ENCODE data around the gene ROR2. TPM values are rescaled to one million over a fixed set of nuclear protein-coding genes. Genes with fewer than 3 reads are reported as not detected.

ROR2 gene
- total and polyA plus RNA-seq, 2 experiments from 2014 or later = 8.1 to 18.8 TPM

DNA sequence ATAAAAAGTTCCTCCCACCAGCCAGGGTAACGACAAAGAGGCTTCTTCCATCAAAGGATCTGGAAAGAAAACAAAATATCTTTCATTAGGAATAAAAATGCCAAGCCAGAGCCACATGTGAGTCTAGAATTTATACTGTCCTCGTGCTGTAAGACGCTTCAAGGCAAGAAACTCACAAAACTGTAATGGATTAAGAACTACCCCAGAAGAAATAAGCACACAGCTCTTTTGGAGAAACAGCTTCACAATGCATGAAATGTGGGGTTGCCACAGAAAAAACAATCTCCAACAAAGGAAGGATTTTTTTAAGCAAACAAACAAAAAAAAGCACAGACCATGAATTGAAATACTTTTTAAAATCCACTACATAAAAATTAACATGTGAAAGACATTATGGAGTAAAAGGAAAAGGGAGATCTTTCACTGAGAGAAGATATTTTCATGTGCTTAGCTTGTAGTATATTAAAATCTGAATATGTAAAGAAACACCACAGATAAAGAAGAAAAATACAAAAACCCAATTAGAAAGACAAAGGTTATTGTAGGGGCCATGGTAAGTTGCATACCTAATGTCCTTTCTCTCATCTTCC lies 385.9 kb downstream of the ROR2 start:
- Histone ChIP-seq H3K27ac (ENCODE audit: low read depth) (0 out of 2 replicates have a peak overlapping the region, but pooled peaks have one; percentile 8), H3K4me1 (ENCODE audit: insufficient read depth) (peaks cover 33% of the 10 kb centered on the region), H3K4me2 (peak overlapping the region; percentile 65; the same call in 1 of the 2 replicates), H3K4me3 (peak overlapping the region; percentile 1; the same call in 1 of the 2 replicates), H3K9me2 (ENCODE audit: insufficient read depth) (peaks cover 4% of the 10 kb centered on the region; the same call in 1 of the 2 replicates), H4K20me1 (replicated peaks; ENCODE audit: insufficient read depth) (no peaks in the 10 kb centered on the region), H3F3A (replicated peaks; ENCODE audit: low read depth) (no peaks in the 10 kb centered on the region), H3K27me3 (ENCODE audit: insufficient read depth) (no peaks in the 10 kb centered on the region), H2AFZ (peak overlapping the region; percentile 0; the same call in 1 of the 2 replicates), H3K36me3 (ENCODE audit: insufficient read depth) (no peaks in the 10 kb centered on the region), H3K79me2 (replicated peaks; ENCODE audit: insufficient read depth) (no peaks in the 10 kb centered on the region)
- DNase-seq (ENCODE audit: low spot score) = no peak
- peak; percentile 27; the same call in 2 of the 3 replicates for ATAC-seq
- peaks cover 15% of the 10 kb centered on the region for H3K27me3 Mint-ChIP-seq (ENCODE audit: insufficient read depth, low read depth, poor library complexity)
- peaks cover 30% of the 10 kb centered on the region for H3K4me1 Mint-ChIP-seq
- H3K27ac Mint-ChIP-seq = no peak overlapping the region; the same call in 1 of the 2 replicates
- H3K36me3 Mint-ChIP-seq (ENCODE audit: low read depth) = no peaks in the 10 kb centered on the region
- peaks cover 6% of the 10 kb centered on the region; the same call in 2 of the 3 replicates for H3K9me3 Mint-ChIP-seq
- TF ChIP-seq JUNB (IDR thresholded peaks at IDR 0.05; ENCODE audit: unreplicated experiment) (no peak), NANOG (IDR thresholded peaks at IDR 0.05; ENCODE audit: borderline replicate concordance) (no peak), EZH2phosphoT487 (IDR thresholded peaks at IDR 0.05; ENCODE audit: unreplicated experiment) (no peak)
- TF ChIP-seq, protein P1, sequence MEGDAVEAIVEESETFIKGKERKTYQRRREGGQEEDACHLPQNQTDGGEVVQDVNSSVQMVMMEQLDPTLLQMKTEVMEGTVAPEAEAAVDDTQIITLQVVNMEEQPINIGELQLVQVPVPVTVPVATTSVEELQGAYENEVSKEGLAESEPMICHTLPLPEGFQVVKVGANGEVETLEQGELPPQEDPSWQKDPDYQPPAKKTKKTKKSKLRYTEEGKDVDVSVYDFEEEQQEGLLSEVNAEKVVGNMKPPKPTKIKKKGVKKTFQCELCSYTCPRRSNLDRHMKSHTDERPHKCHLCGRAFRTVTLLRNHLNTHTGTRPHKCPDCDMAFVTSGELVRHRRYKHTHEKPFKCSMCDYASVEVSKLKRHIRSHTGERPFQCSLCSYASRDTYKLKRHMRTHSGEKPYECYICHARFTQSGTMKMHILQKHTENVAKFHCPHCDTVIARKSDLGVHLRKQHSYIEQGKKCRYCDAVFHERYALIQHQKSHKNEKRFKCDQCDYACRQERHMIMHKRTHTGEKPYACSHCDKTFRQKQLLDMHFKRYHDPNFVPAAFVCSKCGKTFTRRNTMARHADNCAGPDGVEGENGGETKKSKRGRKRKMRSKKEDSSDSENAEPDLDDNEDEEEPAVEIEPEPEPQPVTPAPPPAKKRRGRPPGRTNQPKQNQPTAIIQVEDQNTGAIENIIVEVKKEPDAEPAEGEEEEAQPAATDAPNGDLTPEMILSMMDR (conservative IDR thresholded peaks at IDR 0.05; ENCODE audit: low read depth in 2 of 2) = no peak
- H3K4me3 Mint-ChIP-seq = no peak overlapping the region; the same call in 2 of the 3 replicates

DNA sequence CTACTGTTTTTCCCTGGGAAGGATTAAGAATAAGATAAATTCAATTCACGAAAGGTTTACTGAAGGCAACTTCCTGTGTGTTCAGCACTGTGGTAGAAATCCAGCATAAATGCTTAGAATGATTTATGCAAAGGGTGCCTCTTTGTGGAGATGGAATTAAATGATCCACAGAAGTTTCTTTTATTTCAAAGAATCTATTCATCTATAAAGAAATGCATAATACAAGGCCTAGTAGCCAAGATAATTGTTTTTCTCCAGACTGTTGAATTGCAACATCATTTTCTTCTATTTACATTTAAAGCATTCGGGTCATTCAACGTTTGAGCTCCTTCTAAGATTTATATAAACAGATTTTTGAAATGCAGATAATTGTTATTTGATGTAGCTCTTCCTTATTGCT lies 387.6 kb downstream of the ROR2 start:
- 0 out of 2 replicates have a peak overlapping the region, but pooled peaks have one; percentile 17 for H3K4me2 ChIP-seq
- no peak for TF ChIP-seq EZH2 (IDR thresholded peaks at IDR 0.05; ENCODE audit: low read depth, unreplicated experiment)
- TF ChIP-seq ZNF114 (CRISPR knock-in tag; IDR thresholded peaks at IDR 0.05) = no peak
- no peak for TF ChIP-seq NANOG (IDR thresholded peaks at IDR 0.05; ENCODE audit: borderline replicate concordance)
- TF ChIP-seq, protein P2, sequence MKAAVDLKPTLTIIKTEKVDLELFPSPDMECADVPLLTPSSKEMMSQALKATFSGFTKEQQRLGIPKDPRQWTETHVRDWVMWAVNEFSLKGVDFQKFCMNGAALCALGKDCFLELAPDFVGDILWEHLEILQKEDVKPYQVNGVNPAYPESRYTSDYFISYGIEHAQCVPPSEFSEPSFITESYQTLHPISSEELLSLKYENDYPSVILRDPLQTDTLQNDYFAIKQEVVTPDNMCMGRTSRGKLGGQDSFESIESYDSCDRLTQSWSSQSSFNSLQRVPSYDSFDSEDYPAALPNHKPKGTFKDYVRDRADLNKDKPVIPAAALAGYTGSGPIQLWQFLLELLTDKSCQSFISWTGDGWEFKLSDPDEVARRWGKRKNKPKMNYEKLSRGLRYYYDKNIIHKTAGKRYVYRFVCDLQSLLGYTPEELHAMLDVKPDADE (IDR thresholded peaks at IDR 0.05) = no peak
- no peak for TF ChIP-seq ZNF331 (CRISPR knock-in tag; IDR thresholded peaks at IDR 0.05; ENCODE audit: low read depth)
- TF ChIP-seq, protein P1 (conservative IDR thresholded peaks at IDR 0.05; ENCODE audit: low read depth in 2 of 2) = no peak
- TF ChIP-seq, protein P3, sequence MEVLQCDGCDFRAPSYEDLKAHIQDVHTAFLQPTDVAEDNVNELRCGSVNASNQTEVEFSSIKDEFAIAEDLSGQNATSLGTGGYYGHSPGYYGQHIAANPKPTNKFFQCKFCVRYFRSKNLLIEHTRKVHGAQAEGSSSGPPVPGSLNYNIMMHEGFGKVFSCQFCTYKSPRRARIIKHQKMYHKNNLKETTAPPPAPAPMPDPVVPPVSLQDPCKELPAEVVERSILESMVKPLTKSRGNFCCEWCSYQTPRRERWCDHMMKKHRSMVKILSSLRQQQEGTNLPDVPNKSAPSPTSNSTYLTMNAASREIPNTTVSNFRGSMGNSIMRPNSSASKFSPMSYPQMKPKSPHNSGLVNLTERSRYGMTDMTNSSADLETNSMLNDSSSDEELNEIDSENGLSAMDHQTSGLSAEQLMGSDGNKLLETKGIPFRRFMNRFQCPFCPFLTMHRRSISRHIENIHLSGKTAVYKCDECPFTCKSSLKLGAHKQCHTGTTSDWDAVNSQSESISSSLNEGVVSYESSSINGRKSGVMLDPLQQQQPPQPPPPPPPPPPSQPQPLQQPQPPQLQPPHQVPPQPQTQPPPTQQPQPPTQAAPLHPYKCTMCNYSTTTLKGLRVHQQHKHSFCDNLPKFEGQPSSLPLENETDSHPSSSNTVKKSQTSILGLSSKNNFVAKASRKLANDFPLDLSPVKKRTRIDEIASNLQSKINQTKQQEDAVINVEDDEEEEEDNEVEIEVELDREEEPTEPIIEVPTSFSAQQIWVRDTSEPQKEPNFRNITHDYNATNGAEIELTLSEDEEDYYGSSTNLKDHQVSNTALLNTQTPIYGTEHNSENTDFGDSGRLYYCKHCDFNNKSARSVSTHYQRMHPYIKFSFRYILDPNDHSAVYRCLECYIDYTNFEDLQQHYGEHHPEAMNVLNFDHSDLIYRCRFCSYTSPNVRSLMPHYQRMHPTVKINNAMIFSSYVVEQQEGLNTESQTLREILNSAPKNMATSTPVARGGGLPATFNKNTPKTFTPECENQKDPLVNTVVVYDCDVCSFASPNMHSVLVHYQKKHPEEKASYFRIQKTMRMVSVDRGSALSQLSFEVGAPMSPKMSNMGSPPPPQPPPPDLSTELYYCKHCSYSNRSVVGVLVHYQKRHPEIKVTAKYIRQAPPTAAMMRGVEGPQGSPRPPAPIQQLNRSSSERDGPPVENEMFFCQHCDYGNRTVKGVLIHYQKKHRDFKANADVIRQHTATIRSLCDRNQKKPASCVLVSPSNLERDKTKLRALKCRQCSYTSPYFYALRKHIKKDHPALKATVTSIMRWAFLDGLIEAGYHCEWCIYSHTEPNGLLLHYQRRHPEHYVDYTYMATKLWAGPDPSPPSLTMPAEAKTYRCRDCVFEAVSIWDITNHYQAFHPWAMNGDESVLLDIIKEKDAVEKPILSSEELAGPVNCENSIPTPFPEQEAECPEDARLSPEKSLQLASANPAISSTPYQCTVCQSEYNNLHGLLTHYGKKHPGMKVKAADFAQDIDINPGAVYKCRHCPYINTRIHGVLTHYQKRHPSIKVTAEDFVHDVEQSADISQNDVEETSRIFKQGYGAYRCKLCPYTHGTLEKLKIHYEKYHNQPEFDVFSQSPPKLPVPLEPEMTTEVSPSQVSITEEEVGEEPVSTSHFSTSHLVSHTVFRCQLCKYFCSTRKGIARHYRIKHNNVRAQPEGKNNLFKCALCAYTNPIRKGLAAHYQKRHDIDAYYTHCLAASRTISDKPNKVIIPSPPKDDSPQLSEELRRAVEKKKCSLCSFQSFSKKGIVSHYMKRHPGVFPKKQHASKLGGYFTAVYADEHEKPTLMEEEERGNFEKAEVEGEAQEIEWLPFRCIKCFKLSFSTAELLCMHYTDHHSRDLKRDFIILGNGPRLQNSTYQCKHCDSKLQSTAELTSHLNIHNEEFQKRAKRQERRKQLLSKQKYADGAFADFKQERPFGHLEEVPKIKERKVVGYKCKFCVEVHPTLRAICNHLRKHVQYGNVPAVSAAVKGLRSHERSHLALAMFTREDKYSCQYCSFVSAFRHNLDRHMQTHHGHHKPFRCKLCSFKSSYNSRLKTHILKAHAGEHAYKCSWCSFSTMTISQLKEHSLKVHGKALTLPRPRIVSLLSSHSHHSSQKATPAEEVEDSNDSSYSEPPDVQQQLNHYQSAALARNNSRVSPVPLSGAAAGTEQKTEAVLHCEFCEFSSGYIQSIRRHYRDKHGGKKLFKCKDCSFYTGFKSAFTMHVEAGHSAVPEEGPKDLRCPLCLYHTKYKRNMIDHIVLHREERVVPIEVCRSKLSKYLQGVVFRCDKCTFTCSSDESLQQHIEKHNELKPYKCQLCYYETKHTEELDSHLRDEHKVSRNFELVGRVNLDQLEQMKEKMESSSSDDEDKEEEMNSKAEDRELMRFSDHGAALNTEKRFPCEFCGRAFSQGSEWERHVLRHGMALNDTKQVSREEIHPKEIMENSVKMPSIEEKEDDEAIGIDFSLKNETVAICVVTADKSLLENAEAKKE (CRISPR knock-in tag; IDR thresholded peaks at IDR 0.05) = no peak

More for the DNA sequence above, 387.6 kb downstream of the ROR2 start:
- H4K20me1 ChIP-seq (replicated peaks; ENCODE audit: insufficient read depth) = no peaks in the 10 kb centered on the region
- no peak overlapping the region for H3K27ac ChIP-seq (ENCODE audit: low read depth)
- peaks cover 46% of the 10 kb centered on the region for H3K4me1 ChIP-seq (ENCODE audit: insufficient read depth)
- no peaks in the 10 kb centered on the region; the same call in 1 of the 3 replicates for H3K9me3 Mint-ChIP-seq
- peaks cover 42% of the 10 kb centered on the region for H3K4me1 Mint-ChIP-seq
- no peaks in the 10 kb centered on the region for H3K79me2 ChIP-seq (replicated peaks; ENCODE audit: insufficient read depth)
- DNase-seq (ENCODE audit: low spot score) = no peak
- no peaks in the 10 kb centered on the region for H3K36me3 ChIP-seq (ENCODE audit: insufficient read depth)
- H3K4me3 ChIP-seq = no peak overlapping the region
- peaks cover 12% of the 10 kb centered on the region for H3K27me3 Mint-ChIP-seq (ENCODE audit: insufficient read depth, low read depth, poor library complexity)
- H3K27ac Mint-ChIP-seq = no peak overlapping the region
- ATAC-seq = no peak
- no peaks in the 10 kb centered on the region for H3F3A ChIP-seq (replicated peaks; ENCODE audit: low read depth)
- H3K27me3 ChIP-seq (ENCODE audit: insufficient read depth) = no peaks in the 10 kb centered on the region
- H2AFZ ChIP-seq = no peak overlapping the region
- H3K36me3 Mint-ChIP-seq (ENCODE audit: low read depth) = no peaks in the 10 kb centered on the region
- no peak overlapping the region for H3K4me3 Mint-ChIP-seq
- peaks cover 4% of the 10 kb centered on the region; the same call in 1 of the 2 replicates for H3K9me2 ChIP-seq (ENCODE audit: insufficient read depth)

Data from GM23338 (cell line).